Hepatocyte (in vitro differentiated cells): ENCODE data around the gene SAPCD1. TPM values are rescaled to one million over a fixed set of nuclear protein-coding genes. Genes with fewer than 3 reads are reported as not detected.

Experiments used
- DNase-seq: peaks from one replicate; pipeline ENCODE4 v3.0.0-alpha.2; 2016; ENCODE audit warnings: low spot score
- H2AFZ ChIP-seq: fragments of 200-600 bp; sonication (generic); 2 replicates; pipeline ENCODE4 v1.6.0; 2016; ENCODE audit warnings: antibody characterized with exemption, mild to moderate bottlenecking
- H3K27ac ChIP-seq: fragments of 200-600 bp; sonication (generic); 2 replicates; pipeline ENCODE4 v1.5.1; 2016; ENCODE audit warnings: mild to moderate bottlenecking
- H3K27me3 ChIP-seq: fragments of 200-600 bp; sonication (generic); 2 replicates; pipeline ENCODE4 v1.6.1; 2016
- H3K36me3 ChIP-seq: fragments of 200-600 bp; sonication (generic); replicated peaks from 2 replicates; pipeline ENCODE4 v1.5.1; 2016; ENCODE audit warnings: low read depth; ENCODE audit not compliant: insufficient read depth
- H3K4me1 ChIP-seq: fragments of 200-600 bp; sonication (generic); 2 replicates; pipeline ENCODE4 v1.5.1; 2016; ENCODE audit warnings: mild to moderate bottlenecking, moderate library complexity; ENCODE audit not compliant: insufficient read depth
- H3K4me2 ChIP-seq: fragments of 200-600 bp; sonication (generic); 2 replicates; pipeline ENCODE4 v1.6.0; 2016
- H3K4me3 ChIP-seq: fragments of 200-600 bp; sonication (generic); 2 replicates; pipeline ENCODE4 v1.5.1; 2016; ENCODE audit warnings: mild to moderate bottlenecking
- H3K79me2 ChIP-seq: fragments of 200-600 bp; sonication (generic); 2 replicates; pipeline ENCODE4 v1.6.0; 2017; ENCODE audit warnings: mild to moderate bottlenecking
- H3K9me2 ChIP-seq: fragments of 200-600 bp; sonication (generic); replicated peaks from 2 replicates; pipeline ENCODE4 v1.6.0; 2017; ENCODE audit warnings: mild to moderate bottlenecking; ENCODE audit not compliant: insufficient read depth
- H3K9me3 ChIP-seq: fragments of 200-600 bp; sonication (generic); 2 replicates; pipeline ENCODE4 v1.5.1; 2016; ENCODE audit warnings: low read depth, mild to moderate bottlenecking
- H4K20me1 ChIP-seq: fragments of 200-600 bp; sonication (generic); 2 replicates; pipeline ENCODE4 v1.6.0; 2016; ENCODE audit warnings: mild to moderate bottlenecking; ENCODE audit not compliant: insufficient read depth, poor library complexity, severe bottlenecking
- EZH2 ChIP-seq: fragments of 200-600 bp; sonication (generic); IDR thresholded peaks from 2 replicates; pipeline ENCODE4 v1.6.1; 2016; ENCODE audit warnings: antibody characterized with exemption, mild to moderate bottlenecking, borderline replicate concordance
- EZH2phosphoT487 ChIP-seq: fragments of 200-600 bp; sonication (generic); IDR thresholded peaks from one replicate; pipeline ENCODE4 v1.6.1; 2018; ENCODE audit warnings: antibody characterized with exemption, mild to moderate bottlenecking, low read depth, moderate library complexity; ENCODE audit not compliant: unreplicated experiment, severe bottlenecking
- WGBS: methylation state at CpG from one replicate; pipeline ENCODE4 v1.1.6; 2016; ENCODE audit warnings: low lambda C conversion rate; ENCODE audit errors: missing lambda C conversion rate; 5-methylcytosine and 5-hydroxymethylcytosine counted together
- polyA plus RNA-seq: library from polyadenylated mRNA; unstranded; fragments of >200 nt; fragmentation: Nextera tagmentation; extraction: Ambion mirVana; gene quantifications from 2 replicates; pipeline ENCODE4 v1.2.1, GENCODE V29; 2016
- total RNA-seq: library from RNA; depleted of rRNA; stranded (reverse); fragments of >200 nt; gene quantifications from 2 replicates; pipeline ENCODE4 v1.2.3, GENCODE V29; 2014
- TF ChIP-seq, protein P1 (sequence below): fragments of 200-600 bp; sonication (generic); IDR thresholded peaks from 2 replicates; pipeline ENCODE4 v1.5.1; 2016; ENCODE audit warnings: antibody characterized with exemption, mild to moderate bottlenecking; ENCODE audit not compliant: poor library complexity

SAPCD1 gene
- total and polyA plus RNA-seq, 2 experiments from 2014 or later, result 1.4 to 2.0 TPM

DNA sequence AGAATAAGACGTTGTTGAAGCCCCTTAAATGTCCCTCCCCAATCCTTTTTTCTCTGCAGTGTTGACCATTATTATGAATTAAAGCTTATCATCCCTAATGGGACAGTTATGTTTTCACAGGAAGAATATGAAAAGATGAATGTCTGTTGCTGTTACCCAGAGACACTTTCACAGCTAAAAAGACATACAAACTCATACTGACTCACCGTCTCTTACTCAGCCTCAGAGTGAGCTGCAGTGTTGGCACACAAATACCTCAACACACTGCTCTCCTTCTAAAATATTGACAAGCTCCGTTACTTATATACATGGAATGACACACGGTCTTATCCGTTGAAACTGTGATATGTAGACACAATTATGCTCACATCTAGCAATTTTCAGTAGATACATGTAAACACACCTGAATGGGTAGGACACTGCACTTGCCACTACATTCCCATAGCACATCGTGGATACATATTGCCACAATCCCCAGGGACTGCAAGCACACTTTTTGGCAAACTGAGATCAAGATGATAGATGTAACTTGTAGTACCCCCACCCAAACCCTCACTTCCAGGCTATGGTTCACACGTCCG lies 9.6 kb upstream of the SAPCD1 start:
- Histone ChIP-seq H3K27me3 (no peaks in the 10 kb centered on the region), H3K79me2 (no peaks in the 10 kb centered on the region), H2AFZ (no peak overlapping the region), H3K4me3 (no peak overlapping the region), H3K9me2 (no peaks in the 10 kb centered on the region), H3K4me2 (no peak overlapping the region), H3K4me1 (no peaks in the 10 kb centered on the region), H3K36me3 (no peaks in the 10 kb centered on the region), H4K20me1 (no peaks in the 10 kb centered on the region), H3K27ac (no peak overlapping the region), H3K9me3 (no peaks in the 10 kb centered on the region)
- TF ChIP-seq EZH2 (no peak), EZH2phosphoT487 (no peak)
- TF ChIP-seq, protein P1, sequence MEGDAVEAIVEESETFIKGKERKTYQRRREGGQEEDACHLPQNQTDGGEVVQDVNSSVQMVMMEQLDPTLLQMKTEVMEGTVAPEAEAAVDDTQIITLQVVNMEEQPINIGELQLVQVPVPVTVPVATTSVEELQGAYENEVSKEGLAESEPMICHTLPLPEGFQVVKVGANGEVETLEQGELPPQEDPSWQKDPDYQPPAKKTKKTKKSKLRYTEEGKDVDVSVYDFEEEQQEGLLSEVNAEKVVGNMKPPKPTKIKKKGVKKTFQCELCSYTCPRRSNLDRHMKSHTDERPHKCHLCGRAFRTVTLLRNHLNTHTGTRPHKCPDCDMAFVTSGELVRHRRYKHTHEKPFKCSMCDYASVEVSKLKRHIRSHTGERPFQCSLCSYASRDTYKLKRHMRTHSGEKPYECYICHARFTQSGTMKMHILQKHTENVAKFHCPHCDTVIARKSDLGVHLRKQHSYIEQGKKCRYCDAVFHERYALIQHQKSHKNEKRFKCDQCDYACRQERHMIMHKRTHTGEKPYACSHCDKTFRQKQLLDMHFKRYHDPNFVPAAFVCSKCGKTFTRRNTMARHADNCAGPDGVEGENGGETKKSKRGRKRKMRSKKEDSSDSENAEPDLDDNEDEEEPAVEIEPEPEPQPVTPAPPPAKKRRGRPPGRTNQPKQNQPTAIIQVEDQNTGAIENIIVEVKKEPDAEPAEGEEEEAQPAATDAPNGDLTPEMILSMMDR, result no peak
- DNase-seq, result no peak
- WGBS, result 80% methylated on average over 8 of the region's 8 CpGs

DNA sequence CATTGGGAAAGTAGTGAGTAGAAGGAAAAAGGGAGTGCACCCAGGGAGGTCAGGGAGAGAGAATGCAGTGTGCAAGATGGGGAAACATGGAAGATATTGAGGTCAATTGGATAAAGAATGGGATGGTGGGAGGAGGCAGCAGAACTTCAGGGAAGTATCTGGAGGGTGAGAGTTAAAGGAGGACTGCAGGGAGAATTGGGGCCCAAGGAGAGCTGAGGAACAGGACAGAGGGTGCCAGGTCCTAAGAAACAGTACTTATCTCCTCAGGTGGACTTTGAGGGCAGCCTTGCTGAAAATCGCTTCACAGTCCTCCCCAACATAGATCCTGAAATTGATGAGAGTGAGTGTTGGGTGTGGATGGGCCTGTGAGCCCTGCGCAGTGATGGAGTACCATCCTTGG lies 4.2 kb upstream of the SAPCD1 start:
- H3K27me3 ChIP-seq, result no peaks in the 10 kb centered on the region
- no peaks in the 10 kb centered on the region for H3K9me2 ChIP-seq
- H3K27ac ChIP-seq, result no peak overlapping the region
- no peaks in the 10 kb centered on the region for H3K9me3 ChIP-seq
- H4K20me1 ChIP-seq, result no peaks in the 10 kb centered on the region
- H2AFZ ChIP-seq, result no peak overlapping the region
- TF ChIP-seq, protein P1, result no peak
- no peak for TF ChIP-seq EZH2phosphoT487
- no peak for TF ChIP-seq EZH2
- DNase-seq, result no peak
- H3K4me2 ChIP-seq, result no peak overlapping the region
- no peaks in the 10 kb centered on the region for H3K79me2 ChIP-seq
- no peak overlapping the region for H3K4me3 ChIP-seq
- H3K4me1 ChIP-seq, result no peaks in the 10 kb centered on the region
- 100% methylated on average over 2 of the region's 2 CpGs for WGBS
- no peaks in the 10 kb centered on the region for H3K36me3 ChIP-seq

DNA sequence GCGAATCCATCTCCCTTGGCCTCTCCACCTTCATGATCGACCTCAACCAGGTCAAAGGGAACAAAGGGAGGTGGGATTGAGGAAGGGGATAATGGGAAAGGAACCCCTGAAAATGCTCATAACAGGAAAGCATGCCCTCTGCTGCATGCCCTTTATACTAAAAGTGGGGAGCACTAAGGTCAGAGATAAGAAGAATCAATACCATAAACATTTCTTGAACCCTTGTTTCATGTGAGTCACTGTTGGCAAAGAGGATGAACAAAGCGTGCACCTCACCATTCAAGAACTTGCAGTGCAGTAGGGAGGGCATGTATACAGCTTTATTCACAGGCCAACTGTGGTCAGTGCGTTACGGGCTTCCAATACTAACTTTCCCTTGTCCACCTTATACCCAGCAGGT lies 1.7 kb upstream of the SAPCD1 start:
- 92% methylated on average over 5 of the region's 5 CpGs for WGBS
- peak; percentile 8 for DNase-seq
- Histone ChIP-seq H2AFZ (no peak overlapping the region), H3K27ac (no peak overlapping the region), H3K79me2 (no peaks in the 10 kb centered on the region), H3K4me2 (no peak overlapping the region), H3K36me3 (no peaks in the 10 kb centered on the region), H3K4me3 (no peak overlapping the region), H3K9me3 (no peaks in the 10 kb centered on the region), H3K9me2 (no peaks in the 10 kb centered on the region), H3K27me3 (no peaks in the 10 kb centered on the region), H3K4me1 (peaks cover 8% of the 10 kb centered on the region), H4K20me1 (no peaks in the 10 kb centered on the region)
- TF ChIP-seq, protein P1, result no peak
- no peak for TF ChIP-seq EZH2phosphoT487
- no peak for TF ChIP-seq EZH2
